NCI-H146 treated with DMSO at 0.1 percent for 48 hours (cell line): ENCODE results near the gene DNASE1L2.

Experiments
- DNase-seq: peaks from one replicate; lab custom pipeline; 2025; ENCODE audit not compliant: unreplicated experiment; lab: John Stamatoyannopoulos, UW

The DNASE1L2 gene

GRCh38 chr16:2223221-2223941 is 12.9 kb upstream of the DNASE1L2 start, which contains the start of gene E4F1:
E4F1 (plus strand) TSS chr16:2223591; CDS start chr16:2223614, 23 bp downstream.
- peak; percentile 99 for DNase-seq

DNA sequence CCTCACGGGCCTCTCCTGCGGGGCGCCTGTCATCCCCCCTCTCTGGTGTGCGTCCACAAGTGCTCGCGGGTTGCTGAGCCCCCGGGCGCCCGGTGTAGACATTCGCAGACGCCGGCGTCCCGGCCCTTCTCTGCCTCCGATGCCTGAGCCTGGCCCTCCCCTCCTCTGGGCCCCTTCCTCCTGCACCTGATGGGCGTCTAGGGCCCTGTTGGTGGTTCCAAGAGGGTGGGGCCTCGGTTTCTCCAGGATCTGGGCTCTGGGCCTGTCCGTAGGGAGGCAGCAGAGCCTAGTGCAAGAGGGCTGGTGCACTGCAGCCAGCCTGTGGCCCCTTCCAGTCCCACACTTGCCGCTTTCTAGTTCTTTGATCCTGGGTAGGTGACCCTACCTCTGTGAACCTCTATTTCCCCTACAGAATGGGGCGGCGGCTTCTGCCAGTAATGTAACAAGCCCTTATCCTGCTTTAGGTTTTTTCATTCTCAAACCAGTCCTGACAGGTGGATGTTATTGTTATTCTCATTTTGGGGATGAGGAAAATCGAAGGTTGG is 12.2 kb upstream of the DNASE1L2 start:
- DNase-seq = no peak

DNA sequence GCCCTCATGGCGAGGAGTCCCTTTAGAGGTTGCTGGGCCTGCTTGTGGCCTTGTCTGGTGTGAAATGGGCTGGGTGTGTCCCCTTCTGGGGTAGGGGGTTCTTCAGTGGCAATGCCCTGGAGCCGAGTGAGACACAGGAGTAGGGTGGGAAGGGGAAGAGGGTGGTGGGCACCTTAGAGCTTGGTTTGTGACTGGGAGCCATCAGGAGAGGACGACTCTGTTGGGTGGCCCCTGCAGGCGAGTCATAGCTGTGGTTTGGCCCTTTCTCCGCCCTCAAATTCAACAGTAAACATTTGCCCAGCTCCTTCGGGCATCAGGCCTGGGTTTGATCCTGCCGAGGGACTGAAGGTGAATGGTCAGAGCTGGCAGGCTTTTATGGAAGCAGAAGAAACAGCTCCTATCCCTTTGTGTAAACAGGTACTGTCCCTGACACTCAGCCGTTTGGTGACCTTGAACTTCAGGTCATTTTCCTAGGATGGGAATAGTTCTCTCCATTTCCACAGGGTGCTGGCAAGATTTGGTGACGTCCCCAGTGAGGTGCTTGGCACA is 9.9 kb upstream of the DNASE1L2 start:
- DNase-seq = no peak

DNA sequence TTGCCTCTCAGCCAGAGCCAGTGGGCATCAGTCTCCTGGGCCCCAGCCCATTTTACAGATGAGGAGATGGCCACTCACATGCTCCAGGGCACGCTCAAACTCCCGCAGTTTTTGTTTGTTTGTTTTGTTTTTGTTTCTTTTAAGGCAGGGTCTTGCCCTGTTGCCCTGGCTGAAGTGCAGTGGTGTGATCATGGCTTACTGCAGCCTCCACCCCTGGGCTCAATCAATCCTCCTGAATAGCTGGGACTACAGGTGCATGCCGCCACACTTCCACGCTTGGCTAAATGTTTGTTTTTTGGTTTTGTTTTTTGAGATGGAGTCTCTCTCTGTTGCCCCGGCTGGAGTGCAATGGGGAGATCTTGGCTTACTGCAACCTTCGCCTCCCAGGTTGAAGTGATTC is 9.3 kb upstream of the DNASE1L2 start:
- DNase-seq = no peak

- no peak for DNase-seq
Observed at GRCh38 chr16:2228161-2228824, 8.0 kb upstream of the DNASE1L2 start.

- no peak for DNase-seq
Observed at GRCh38 chr16:2229091-2229490, 7.2 kb upstream of the DNASE1L2 start.

DNA sequence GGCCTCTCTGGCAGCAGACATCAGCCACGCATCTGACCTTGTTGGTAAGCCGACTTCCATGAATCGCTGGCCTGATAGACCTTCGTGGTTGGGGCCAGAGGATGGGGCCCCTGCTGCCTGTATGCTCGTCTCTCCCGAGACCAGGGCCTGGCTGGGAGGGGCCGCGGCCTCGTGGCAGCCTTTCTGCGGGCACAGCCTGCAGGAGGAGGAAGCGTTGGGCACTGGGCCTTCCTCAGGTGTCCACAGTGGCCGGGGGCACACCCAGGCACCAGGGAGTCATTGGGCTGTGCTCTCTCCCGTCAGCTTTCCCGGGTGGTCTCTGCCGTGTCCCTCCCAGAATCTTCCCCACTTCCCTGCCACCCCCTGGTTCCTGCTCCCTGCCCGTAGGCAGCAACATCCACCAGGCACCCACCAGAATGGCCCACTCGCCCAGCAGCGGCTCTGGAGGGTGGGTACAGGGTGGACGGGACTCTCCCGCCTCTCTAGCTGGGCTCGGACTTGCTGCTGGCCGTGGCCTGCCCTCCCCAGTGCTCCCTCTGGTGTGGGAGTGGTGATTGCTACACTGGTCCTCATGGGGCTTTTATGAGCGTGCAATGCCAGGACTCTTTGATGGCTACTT is 6.5 kb upstream of the DNASE1L2 start:
- DNase-seq = no peak

GRCh38 chr16:2230376-2230775 is 5.9 kb upstream of the DNASE1L2 start:
- DNase-seq = no peak

- no peak for DNase-seq
Observed at GRCh38 chr16:2231016-2231931, 5.0 kb upstream of the DNASE1L2 start.

GRCh38 chr16:2232094-2232990 is 3.9 kb upstream of the DNASE1L2 start:
- DNase-seq = no peak

DNA sequence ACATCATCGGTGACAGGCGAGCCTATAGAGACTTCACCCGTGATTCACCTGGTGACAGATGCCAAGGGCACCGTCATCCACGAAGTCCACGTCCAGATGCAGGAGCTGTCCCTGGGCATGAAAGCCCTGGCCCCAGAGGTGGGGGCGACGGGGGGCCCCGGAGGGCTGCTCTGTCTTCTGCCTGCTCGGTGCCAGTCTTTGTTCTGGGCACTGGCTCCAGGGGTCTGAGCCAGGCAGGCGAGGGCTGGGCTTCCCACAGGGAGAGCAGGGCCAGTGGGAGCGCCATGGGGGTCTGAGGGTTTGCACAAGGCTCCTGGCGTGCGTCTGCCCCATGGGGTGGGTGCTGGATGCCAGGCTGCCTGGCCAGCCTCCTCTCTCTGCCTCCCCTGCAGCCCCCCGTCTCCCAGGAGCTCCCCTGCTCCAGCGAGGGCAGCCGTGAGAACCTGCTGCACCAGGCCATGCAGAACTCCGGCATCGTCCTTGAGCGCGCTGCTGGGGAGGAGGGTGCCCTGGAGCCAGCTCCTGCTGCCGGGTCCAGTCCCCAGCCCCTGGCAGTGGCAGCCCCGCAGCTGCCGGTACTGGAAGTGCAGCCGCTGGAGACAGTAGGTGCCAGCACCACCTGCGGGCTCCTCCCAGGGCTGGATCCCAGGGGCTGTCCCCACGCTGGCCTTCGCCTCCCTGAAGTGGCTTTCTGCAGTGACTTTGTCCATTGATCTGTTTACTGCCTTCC is 3.0 kb upstream of the DNASE1L2 start:
- DNase-seq = no peak

DNA sequence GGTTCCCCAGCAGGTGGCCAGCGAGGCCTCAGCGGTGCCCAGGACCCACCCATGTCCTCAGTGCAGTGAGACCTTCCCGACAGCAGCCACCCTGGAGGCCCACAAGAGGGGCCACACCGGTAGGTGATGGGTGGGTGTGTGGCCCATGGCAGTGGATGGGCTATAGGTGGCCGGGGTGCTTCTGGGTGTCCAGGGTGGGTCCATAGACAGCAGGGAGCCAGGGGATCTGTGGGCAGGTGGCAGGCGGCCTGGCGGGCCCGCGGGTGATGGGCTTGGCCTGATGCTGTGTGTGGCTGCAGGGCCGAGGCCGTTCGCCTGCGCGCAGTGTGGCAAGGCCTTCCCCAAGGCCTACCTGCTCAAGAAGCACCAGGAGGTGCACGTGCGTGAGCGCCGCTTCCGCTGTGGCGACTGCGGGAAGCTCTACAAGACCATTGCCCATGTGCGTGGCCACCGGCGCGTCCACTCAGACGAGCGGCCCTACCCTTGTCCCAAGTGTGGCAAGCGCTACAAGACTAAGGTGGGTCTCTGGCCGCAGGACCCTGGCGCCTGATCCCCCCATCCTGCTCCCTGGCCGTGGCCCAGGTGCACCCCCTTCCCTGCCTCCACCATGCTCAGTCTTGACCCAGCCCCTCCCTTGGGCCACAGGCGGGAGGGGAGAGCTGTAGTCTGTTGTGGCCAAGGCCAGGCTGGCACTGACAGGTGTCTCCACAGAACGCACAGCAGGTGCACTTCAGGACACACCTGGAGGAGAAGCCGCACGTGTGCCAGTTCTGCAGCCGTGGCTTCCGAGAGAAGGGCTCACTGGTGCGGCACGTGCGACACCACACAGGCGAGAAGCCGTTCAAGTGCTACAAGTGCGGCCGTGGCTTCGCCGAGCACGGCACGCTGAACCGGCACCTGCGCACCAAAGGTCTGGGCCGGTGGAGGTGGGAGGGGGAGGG is 2.1 kb upstream of the DNASE1L2 start:
- DNase-seq = no peak

GRCh38 chr16:2234813-2235170 is 1.5 kb upstream of the DNASE1L2 start:
- DNase-seq = no peak

DNA sequence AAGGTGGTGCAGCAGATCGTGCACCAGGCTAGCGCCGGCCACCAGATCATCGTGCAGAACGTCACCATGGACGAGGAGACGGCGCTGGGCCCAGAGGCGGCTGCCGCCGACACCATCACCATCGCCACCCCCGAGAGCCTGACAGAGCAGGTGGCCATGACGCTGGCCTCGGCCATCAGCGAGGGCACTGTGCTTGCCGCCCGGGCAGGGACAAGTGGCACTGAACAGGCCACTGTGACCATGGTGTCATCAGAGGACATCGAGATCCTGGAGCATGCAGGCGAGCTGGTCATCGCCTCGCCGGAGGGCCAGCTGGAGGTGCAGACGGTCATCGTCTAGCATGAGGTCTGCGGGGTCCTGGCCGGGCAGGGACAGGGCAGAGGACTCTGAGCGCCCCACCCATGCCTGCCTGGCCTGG is 1.0 kb upstream of the DNASE1L2 start:
- no peak for DNase-seq

- DNase-seq = no peak
Observed at GRCh38 chr16:2235695-2236336, 428 bp upstream of the DNASE1L2 start.

GRCh38 chr16:2237102-2237482 is 848 bp downstream of the DNASE1L2 start:
- DNase-seq = no peak

- DNase-seq = no peak
Observed at GRCh38 chr16:2237493-2238149, 1.4 kb downstream of the DNASE1L2 start.
